GM18519 (cell line): ENCODE measurements around the gene ZBTB12.
"Not testable (repeated sequence)": the region's sequence is repeated elsewhere in the genome, so short reads cannot be mapped to it uniquely, and the experiment has no call there.

Experiments used
- ATAC-seq: cut with Tn5 transposase; IDR thresholded peaks from one replicate; pipeline ENCODE4 v1.9.1; 2021; ENCODE audit warnings: mild to moderate bottlenecking, moderate library complexity; ENCODE audit not compliant: unreplicated experiment, low FRiP score

Gene ZBTB12

GRCh38 chr6:31901953-31902643 is at the start of gene ZBTB12:
ZBTB12 (minus strand) TSS chr6:31902086; CDS start chr6:31901305, 781 bp downstream.
- ATAC-seq, result peak; percentile 43

- no peak for ATAC-seq
Observed at GRCh38 chr6:31949926-31950548, 48.2 kb upstream of the ZBTB12 start.

GRCh38 chr6:31948753-31949413 is 47.0 kb upstream of the ZBTB12 start:
- no peak for ATAC-seq

- no peak for ATAC-seq
Observed at GRCh38 chr6:31948306-31948705, 46.4 kb upstream of the ZBTB12 start.

GRCh38 chr6:31947864-31948263 is 46.0 kb upstream of the ZBTB12 start:
- no peak for ATAC-seq

GRCh38 chr6:31947070-31947675 is 45.3 kb upstream of the ZBTB12 start:
- ATAC-seq, result no peak

GRCh38 chr6:31946370-31946885 is 44.5 kb upstream of the ZBTB12 start:
- ATAC-seq, result no peak

- ATAC-seq, result no peak
Observed at GRCh38 chr6:31945507-31946369, 43.9 kb upstream of the ZBTB12 start, which contains the start of gene CFB. CFB (plus strand) TSS chr6:31946095; CDS start chr6:31946222, 127 bp downstream.

GRCh38 chr6:31945154-31945506 is 43.2 kb upstream of the ZBTB12 start:
- no peak for ATAC-seq

GRCh38 chr6:31943742-31944141 is 41.9 kb upstream of the ZBTB12 start:
- no peak for ATAC-seq

- no peak for ATAC-seq
Observed at GRCh38 chr6:31940256-31940664, 38.4 kb upstream of the ZBTB12 start.

GRCh38 chr6:31935823-31936222 is 33.9 kb upstream of the ZBTB12 start:
- ATAC-seq, result no peak

- no peak for ATAC-seq
Observed at GRCh38 chr6:31935021-31935420, 33.1 kb upstream of the ZBTB12 start.

GRCh38 chr6:31933537-31933936 is 31.7 kb upstream of the ZBTB12 start:
- ATAC-seq, result no peak

- ATAC-seq, result not testable (repeated sequence)
Observed at GRCh38 chr6:31932137-31932536, 30.3 kb upstream of the ZBTB12 start.

- ATAC-seq, result no peak
Observed at GRCh38 chr6:31930962-31931361, 29.1 kb upstream of the ZBTB12 start.

GRCh38 chr6:31928672-31928939 is 26.7 kb upstream of the ZBTB12 start:
- ATAC-seq, result no peak

- ATAC-seq, result no peak
Observed at GRCh38 chr6:31927863-31928671, 26.2 kb upstream of the ZBTB12 start.

- no peak for ATAC-seq
Observed at GRCh38 chr6:31927242-31927862, 25.5 kb upstream of the ZBTB12 start, which contains the start of gene C2. C2 (plus strand) TSS chr6:31927717; CDS start chr6:31927753, 36 bp downstream.
